NCI-H1694 treated with DMSO at 0.1 percent for 48 hours (cell line): Measurements from ENCODE around the gene SUN3.
A peak's percentile ranks its signal among the peaks of the same experiment; 100 is the strongest.
"Not testable (repeated sequence)": the region's sequence is repeated elsewhere in the genome, so short reads cannot be mapped to it uniquely, and the experiment has no call there.

Source experiments
- DNase-seq: peaks from one replicate; lab custom pipeline; 2025; lab: John Stamatoyannopoulos, UW

SUN3 gene

GRCh38 chr7:48031111-48031510 is 2.2 kb upstream of the SUN3 start:
- DNase-seq, result no peak

GRCh38 chr7:48025624-48026023 is 3.3 kb downstream of the SUN3 start:
- no peak for DNase-seq

GRCh38 chr7:48017674-48018073 is 11.2 kb downstream of the SUN3 start:
- DNase-seq, result no peak

GRCh38 chr7:48016641-48017040 is 12.3 kb downstream of the SUN3 start:
- DNase-seq, result no peak

- no peak for DNase-seq
Observed at GRCh38 chr7:48011951-48012350, 17.0 kb downstream of the SUN3 start.

GRCh38 chr7:48011323-48011722 is 17.6 kb downstream of the SUN3 start:
- no peak for DNase-seq

- DNase-seq, result no peak
Observed at GRCh38 chr7:48009954-48010353, 19.0 kb downstream of the SUN3 start.

GRCh38 chr7:48009257-48009656 is 19.6 kb downstream of the SUN3 start:
- DNase-seq, result no peak

GRCh38 chr7:48006866-48007265 is 22.0 kb downstream of the SUN3 start:
- no peak for DNase-seq

- no peak for DNase-seq
Observed at GRCh38 chr7:48004638-48005037, 24.3 kb downstream of the SUN3 start.

- DNase-seq, result peak; percentile 46
Observed at GRCh38 chr7:48004032-48004431, 24.9 kb downstream of the SUN3 start.

- not testable (repeated sequence) for DNase-seq
Observed at GRCh38 chr7:48000164-48000563, 28.7 kb downstream of the SUN3 start.

GRCh38 chr7:47999413-47999812 is 29.5 kb downstream of the SUN3 start:
- no peak for DNase-seq

- DNase-seq, result no peak
Observed at GRCh38 chr7:47992446-47992845, 36.5 kb downstream of the SUN3 start.

- peak; percentile 13 for DNase-seq
Observed at GRCh38 chr7:47991741-47992311, 37.1 kb downstream of the SUN3 start.

GRCh38 chr7:47991270-47991669 is 37.6 kb downstream of the SUN3 start:
- DNase-seq, result no peak

- no peak for DNase-seq
Observed at GRCh38 chr7:47990592-47990991, 38.3 kb downstream of the SUN3 start.

- not testable (repeated sequence) for DNase-seq
Observed at GRCh38 chr7:47989607-47990400, 39.1 kb downstream of the SUN3 start.

- no peak for DNase-seq
Observed at GRCh38 chr7:47988496-47989386, 40.2 kb downstream of the SUN3 start.

GRCh38 chr7:47982610-47983009 is 46.3 kb downstream of the SUN3 start:
- no peak for DNase-seq

GRCh38 chr7:47980648-47981047 is 48.3 kb downstream of the SUN3 start:
- DNase-seq, result not testable (repeated sequence)

- DNase-seq, result no peak
Observed at GRCh38 chr7:47979832-47980181, 49.1 kb downstream of the SUN3 start.
